HCT116 (cell line): ENCODE data around the gene ARHGAP8. TPM values are rescaled to one million over a fixed set of nuclear protein-coding genes. Genes with fewer than 3 reads are reported as not detected.

ENCODE experiments used
- ATAC-seq: fragments of 200-7000 bp; cut with Tn5 transposase; 2 replicates; pipeline ENCODE4 v1.9.1; 2020; ENCODE audit warnings: mild to moderate bottlenecking, moderate library complexity
- BruUV-seq: library from RNA; stranded (reverse); fragments of 400-500 nt; replicated peaks from 2 replicates; lab custom pipeline; 2021; lab: Mats Ljungman, UMichigan
- CTCF ChIA-PET: fragments of 300-600 bp; sonication (Branson Sonifier 250); formaldehyde crosslinking; loops from one replicate; lab custom pipeline; 2021; ENCODE audit warnings: antibody characterized with exemption; lab: Charles Lee
- POLR2A ChIA-PET: fragments of 300-600, 350-600 bp; sonication (Branson Sonifier 250); formaldehyde crosslinking; loops from one replicate; lab custom pipeline; 2021; ENCODE audit warnings: antibody characterized with exemption; lab: Charles Lee
- RAD21 ChIA-PET, 2 experiments: fragments of 300-600 bp; sonication (Branson Sonifier 250); formaldehyde crosslinking; loops; one replicate each; lab custom pipeline; 2023; ENCODE audit warnings: low total read pairs in 2 of 2; ENCODE audit not compliant: uncharacterized antibody in 2 of 2, unreplicated experiment in 2 of 2, low non-redundant PET in 1 of 2; lab: Charles Lee
- DNase-seq: peaks from one replicate; pipeline ENCODE4 v3.0.0-alpha.2; 2010; ENCODE audit warnings: low read depth, low spot score
- H2AFZ ChIP-seq: fragments of 200-600 bp; shearing (Covaris generic), sonication (generic); 2 replicates; pipeline ENCODE4 v1.6.1; 2017; ENCODE audit warnings: low read depth, mixed run types, mixed read lengths, antibody characterized with exemption, low read length; ENCODE audit not compliant: poor library complexity, severe bottlenecking
- H3K27ac ChIP-seq: 2 replicates; pipeline ENCODE4 v1.5.1; 2012; ENCODE audit warnings: low read depth, low read length
- H3K27me3 ChIP-seq: fragments of 200-600 bp; sonication (generic); 2 replicates; pipeline ENCODE4 v1.6.1; 2016; ENCODE audit warnings: mixed run types, low read length, mixed read lengths; ENCODE audit not compliant: insufficient read depth
- H3K36me3 ChIP-seq, 2 experiments: fragments of 200-500 bp in 1 of 2; fragments of 200-600 bp in 1 of 2; sonication (Bioruptor generic) in 1 of 2; sonication (generic) in 1 of 2; 2 replicates each; pipeline versions ENCODE4 v1.5.1 to v1.6.1; 2014 to 2016; ENCODE audit warnings: low read length in 2 of 2, inconsistent platforms in 1 of 2, mixed read lengths in 1 of 2, mixed run types in 1 of 2; ENCODE audit not compliant: insufficient read depth in 2 of 2, control insufficient read depth in 1 of 2
- H3K4me1 ChIP-seq, 2 experiments: fragments of 200-600 bp in 1 of 2; sonication (generic) in 1 of 2; 2 replicates each; pipeline versions ENCODE4 v1.5.1 to v1.6.1; 2012 to 2017; ENCODE audit warnings: low read length in 2 of 2, inconsistent platforms in 1 of 2, mild to moderate bottlenecking in 1 of 2, mixed read lengths in 1 of 2, mixed run types in 1 of 2, moderate library complexity in 1 of 2; ENCODE audit not compliant: insufficient read depth in 2 of 2, control insufficient read depth in 1 of 2
- H3K4me2 ChIP-seq: fragments of 200-600 bp; sonication (generic); 2 replicates; pipeline ENCODE4 v1.6.1; 2017; ENCODE audit warnings: mixed run types, low read length, mixed read lengths
- H3K4me3 ChIP-seq, 2 experiments: fragments of 200-600 bp in 1 of 2; sonication (generic) in 1 of 2; replicated peaks in 1 of 2; 2 replicates each; pipeline ENCODE4 v1.5.1; 2011 to 2016; ENCODE audit warnings: low read length in 2 of 2, control low read depth in 1 of 2, low read depth in 1 of 2, mild to moderate bottlenecking in 1 of 2, mixed read lengths in 1 of 2, mixed run types in 1 of 2
- H3K79me2 ChIP-seq: fragments of 200-600 bp; sonication (generic); 2 replicates; pipeline ENCODE4 v1.6.1; 2017; ENCODE audit warnings: mild to moderate bottlenecking, mixed run types, low read length, moderate library complexity, mixed read lengths; ENCODE audit not compliant: insufficient read depth
- H3K9ac ChIP-seq: fragments of 200-600 bp; sonication (generic); 2 replicates; pipeline ENCODE4 v1.6.1; 2016; ENCODE audit warnings: low read length, mixed read lengths
- H3K9me2 ChIP-seq: fragments of 200-600 bp; sonication (generic), shearing (Covaris generic); 2 replicates; pipeline ENCODE4 v1.6.1; 2017; ENCODE audit warnings: mixed run types, mild to moderate bottlenecking, moderate library complexity; ENCODE audit not compliant: insufficient read depth
- H3K9me3 ChIP-seq, 2 experiments: fragments of 200-500 bp in 1 of 2; fragments of 200-600 bp in 1 of 2; sonication (Bioruptor generic) in 1 of 2; sonication (generic) in 1 of 2; 2 replicates each; pipeline ENCODE4 v1.6.1; 2014 to 2017; ENCODE audit warnings: low read length in 2 of 2, mixed read lengths in 2 of 2, inconsistent platforms in 1 of 2, low read depth in 1 of 2, mild to moderate bottlenecking in 1 of 2, mixed run types in 1 of 2, moderate library complexity in 1 of 2; ENCODE audit not compliant: control insufficient read depth in 1 of 2, insufficient read depth in 1 of 2
- H4K20me1 ChIP-seq: fragments of 200-600 bp; sonication (generic), shearing (Covaris generic); 2 replicates; pipeline ENCODE4 v1.6.1; 2017; ENCODE audit warnings: mixed run types, mild to moderate bottlenecking, moderate library complexity; ENCODE audit not compliant: insufficient read depth
- EGR1 ChIP-seq: IDR thresholded peaks from 2 replicates; pipeline ENCODE4 v1.6.1; 2012; ENCODE audit warnings: low read depth
- ELF1 ChIP-seq: IDR thresholded peaks from 2 replicates; pipeline ENCODE4 v1.6.1; 2012; ENCODE audit warnings: low read depth, borderline replicate concordance
- EZH2phosphoT487 ChIP-seq: fragments of 200-600 bp; IDR thresholded peaks from 2 replicates; pipeline ENCODE4 v1.6.1; 2018; ENCODE audit warnings: antibody characterized with exemption, borderline replicate concordance
- FOSL1 ChIP-seq: IDR thresholded peaks from 2 replicates; pipeline ENCODE4 v1.6.1; 2012; ENCODE audit warnings: low read depth
- JUND ChIP-seq: IDR thresholded peaks from 2 replicates; pipeline ENCODE4 v1.6.1; 2012
- POLR2A ChIP-seq: IDR thresholded peaks from 2 replicates; pipeline ENCODE4 v1.7.0; 2011; ENCODE audit warnings: borderline replicate concordance; ENCODE audit not compliant: insufficient read depth, insufficient read length; ENCODE audit errors: extremely low read depth
- RAD21 ChIP-seq: IDR thresholded peaks from 2 replicates; pipeline ENCODE4 v1.6.1; 2012; ENCODE audit warnings: low read depth, mild to moderate bottlenecking
- SP1 ChIP-seq: IDR thresholded peaks from 2 replicates; pipeline ENCODE4 v1.6.1; 2012; ENCODE audit warnings: low read depth
- SRF ChIP-seq: IDR thresholded peaks from 2 replicates; pipeline ENCODE4 v1.6.1; 2012; ENCODE audit warnings: low read depth
- TCF7L2 ChIP-seq: IDR thresholded peaks from 2 replicates; pipeline ENCODE4 v1.7.0; 2011; ENCODE audit warnings: borderline replicate concordance, inconsistent platforms; ENCODE audit not compliant: insufficient read depth, insufficient read length; ENCODE audit errors: extremely low read depth
- YY1 ChIP-seq: IDR thresholded peaks from 2 replicates; pipeline ENCODE4 v1.6.1; 2011; ENCODE audit warnings: low read length, low read depth, moderate library complexity, mild to moderate bottlenecking; ENCODE audit not compliant: insufficient replicate concordance; ENCODE audit errors: extremely low read depth
- ZNF274 ChIP-seq: fragments of 200-500 bp; sonication (Bioruptor generic); IDR thresholded peaks from 2 replicates; pipeline ENCODE4 v1.6.1; 2014; ENCODE audit warnings: mild to moderate bottlenecking, low read depth, low read length, inconsistent platforms
- intact Hi-C: fragments of 100-400 bp; cut with micrococcal nuclease; formaldehyde crosslinking; loops from 2 replicates; pipeline ENCODE4 v1.10.0; 2022
- total RNA-seq: library from RNA; stranded (reverse); gene quantifications from one replicate; pipeline ENCODE4 v1.2.1, GENCODE V29; 2021; ENCODE audit not compliant: unreplicated experiment
- TF ChIP-seq, protein P1 (sequence below), 3 experiments: fragments of 200-600 bp in 1 of 3; sonication (generic) in 1 of 3; IDR thresholded peaks in 2 of 3; conservative IDR thresholded peaks in 1 of 3; 2 replicates each; pipeline ENCODE4 v1.5.1; 2012 to 2017; ENCODE audit warnings: low read depth in 2 of 3, low read length in 2 of 3, antibody characterized with exemption in 1 of 3, borderline replicate concordance in 1 of 3, control low read depth in 1 of 3, mild to moderate bottlenecking in 1 of 3, mixed read lengths in 1 of 3, mixed run types in 1 of 3, moderate library complexity in 1 of 3; ENCODE audit not compliant: insufficient read depth in 1 of 3
- TF ChIP-seq, protein P2 (sequence below): IDR thresholded peaks from 2 replicates; pipeline ENCODE4 v1.6.1; 2012; ENCODE audit warnings: low read depth
- TF ChIP-seq, protein P3 (sequence below): IDR thresholded peaks from 2 replicates; pipeline ENCODE4 v1.6.1; 2012
- TF ChIP-seq, protein P4 (sequence below): IDR thresholded peaks from 2 replicates; pipeline ENCODE4 v1.6.1; 2012

The ARHGAP8 gene
- total RNA-seq, 1 experiment from 2014 or later = 67.5 TPM

DNA sequence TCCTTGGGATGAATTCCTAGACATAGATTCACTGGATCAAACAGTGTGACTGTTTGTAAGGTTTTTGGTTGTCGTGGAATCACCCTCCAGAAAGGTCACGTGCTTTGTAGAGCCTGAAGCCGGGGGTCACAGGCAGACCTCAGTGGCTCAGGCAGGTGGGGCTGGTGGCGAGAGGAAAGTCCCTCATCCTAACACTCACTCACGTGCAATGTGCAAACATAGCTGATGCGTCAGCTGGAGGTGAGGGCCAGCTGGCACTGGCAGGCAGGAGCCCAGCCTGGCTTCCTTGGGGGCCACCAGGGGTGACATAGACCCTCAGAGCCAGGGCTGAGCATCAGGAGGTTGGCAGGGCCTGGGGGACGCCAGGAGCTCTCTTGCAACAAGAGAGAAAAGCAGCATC, 90.0 kb downstream of the ARHGAP8 start:
- Histone ChIP-seq H3K79me2 (no peaks in the 10 kb centered on the region), H3K9me2 (no peaks in the 10 kb centered on the region), H3K4me1 (no peaks in the 10 kb centered on the region), H3K27ac (no peak overlapping the region), H3K9ac (no peak overlapping the region), H2AFZ (no peak overlapping the region), H4K20me1 (no peaks in the 10 kb centered on the region), H3K4me2 (no peak overlapping the region), H3K27me3 (no peaks in the 10 kb centered on the region), H3K4me3 (no peak overlapping the region), H3K9me3 (no peaks in the 10 kb centered on the region), H3K36me3 (peaks cover 0 to 21% of the 10 kb centered on the region in 2 experiments; a peak in 3 of 4 replicates)
- no TSS peak for BruUV-seq
- POLR2A ChIA-PET = no interaction called here
- intact Hi-C loops = no loop called here
- TF ChIP-seq SP1 (no peak), EGR1 (no peak), POLR2A (no peak)
- CTCF ChIA-PET = no interaction called here
- no peak for DNase-seq
- RAD21 ChIA-PET = no interaction called here
- ATAC-seq = no peak

DNA sequence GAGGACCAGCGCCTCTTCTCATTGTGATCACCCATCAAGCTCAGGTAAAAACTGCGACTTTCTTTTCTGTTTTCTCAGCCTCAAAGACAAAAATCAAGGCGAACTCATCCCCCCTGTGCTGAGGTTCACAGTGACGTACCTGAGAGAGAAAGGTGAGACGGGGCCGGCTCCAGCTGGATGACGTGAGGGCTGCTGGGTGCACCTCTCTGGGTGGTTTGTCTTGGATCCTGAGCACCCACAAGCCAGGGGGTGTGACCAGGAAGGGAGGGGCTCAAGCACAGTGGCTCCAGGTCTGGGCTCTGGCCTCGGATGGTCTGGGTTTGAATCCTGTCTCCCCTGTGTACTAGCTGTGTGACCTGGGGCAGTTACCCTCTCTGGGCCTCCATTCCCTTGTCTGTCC, 92.8 kb downstream of the ARHGAP8 start:
- POLR2A ChIA-PET = no interaction called here
- Histone ChIP-seq H3K9me3 (no peaks in the 10 kb centered on the region), H3K4me3 (no peak overlapping the region), H3K79me2 (no peaks in the 10 kb centered on the region), H3K36me3 (peaks cover 4 to 12% of the 10 kb centered on the region in 2 experiments; a peak in 3 of 4 replicates), H3K9ac (no peak overlapping the region), H3K27me3 (no peaks in the 10 kb centered on the region), H4K20me1 (no peaks in the 10 kb centered on the region), H2AFZ (no peak overlapping the region), H3K9me2 (no peaks in the 10 kb centered on the region), H3K4me2 (no peak overlapping the region), H3K4me1 (no peaks in the 10 kb centered on the region), H3K27ac (no peak overlapping the region)
- ATAC-seq (no peak), DNase-seq (no peak)
- no TSS peak for BruUV-seq
- RAD21 ChIA-PET = no interaction called here
- intact Hi-C loops = no loop called here
- CTCF ChIA-PET = no interaction called here
- no peak for TF ChIP-seq ELF1
- TF ChIP-seq EGR1 = no peak
- TF ChIP-seq FOSL1 = no peak
- TF ChIP-seq, protein P1, sequence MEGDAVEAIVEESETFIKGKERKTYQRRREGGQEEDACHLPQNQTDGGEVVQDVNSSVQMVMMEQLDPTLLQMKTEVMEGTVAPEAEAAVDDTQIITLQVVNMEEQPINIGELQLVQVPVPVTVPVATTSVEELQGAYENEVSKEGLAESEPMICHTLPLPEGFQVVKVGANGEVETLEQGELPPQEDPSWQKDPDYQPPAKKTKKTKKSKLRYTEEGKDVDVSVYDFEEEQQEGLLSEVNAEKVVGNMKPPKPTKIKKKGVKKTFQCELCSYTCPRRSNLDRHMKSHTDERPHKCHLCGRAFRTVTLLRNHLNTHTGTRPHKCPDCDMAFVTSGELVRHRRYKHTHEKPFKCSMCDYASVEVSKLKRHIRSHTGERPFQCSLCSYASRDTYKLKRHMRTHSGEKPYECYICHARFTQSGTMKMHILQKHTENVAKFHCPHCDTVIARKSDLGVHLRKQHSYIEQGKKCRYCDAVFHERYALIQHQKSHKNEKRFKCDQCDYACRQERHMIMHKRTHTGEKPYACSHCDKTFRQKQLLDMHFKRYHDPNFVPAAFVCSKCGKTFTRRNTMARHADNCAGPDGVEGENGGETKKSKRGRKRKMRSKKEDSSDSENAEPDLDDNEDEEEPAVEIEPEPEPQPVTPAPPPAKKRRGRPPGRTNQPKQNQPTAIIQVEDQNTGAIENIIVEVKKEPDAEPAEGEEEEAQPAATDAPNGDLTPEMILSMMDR (IDR thresholded peaks at IDR 0.05 in 2 of 3, conservative IDR thresholded peaks at IDR 0.05 in 1 of 3; ENCODE audit: borderline replicate concordance in 1 of 3, insufficient read depth in 1 of 3, low read depth in 2 of 3, low read length in 2 of 3) = no peak
- no peak for TF ChIP-seq RAD21
- TF ChIP-seq TCF7L2 = no peak
- no peak for TF ChIP-seq JUND
- TF ChIP-seq, protein P2, sequence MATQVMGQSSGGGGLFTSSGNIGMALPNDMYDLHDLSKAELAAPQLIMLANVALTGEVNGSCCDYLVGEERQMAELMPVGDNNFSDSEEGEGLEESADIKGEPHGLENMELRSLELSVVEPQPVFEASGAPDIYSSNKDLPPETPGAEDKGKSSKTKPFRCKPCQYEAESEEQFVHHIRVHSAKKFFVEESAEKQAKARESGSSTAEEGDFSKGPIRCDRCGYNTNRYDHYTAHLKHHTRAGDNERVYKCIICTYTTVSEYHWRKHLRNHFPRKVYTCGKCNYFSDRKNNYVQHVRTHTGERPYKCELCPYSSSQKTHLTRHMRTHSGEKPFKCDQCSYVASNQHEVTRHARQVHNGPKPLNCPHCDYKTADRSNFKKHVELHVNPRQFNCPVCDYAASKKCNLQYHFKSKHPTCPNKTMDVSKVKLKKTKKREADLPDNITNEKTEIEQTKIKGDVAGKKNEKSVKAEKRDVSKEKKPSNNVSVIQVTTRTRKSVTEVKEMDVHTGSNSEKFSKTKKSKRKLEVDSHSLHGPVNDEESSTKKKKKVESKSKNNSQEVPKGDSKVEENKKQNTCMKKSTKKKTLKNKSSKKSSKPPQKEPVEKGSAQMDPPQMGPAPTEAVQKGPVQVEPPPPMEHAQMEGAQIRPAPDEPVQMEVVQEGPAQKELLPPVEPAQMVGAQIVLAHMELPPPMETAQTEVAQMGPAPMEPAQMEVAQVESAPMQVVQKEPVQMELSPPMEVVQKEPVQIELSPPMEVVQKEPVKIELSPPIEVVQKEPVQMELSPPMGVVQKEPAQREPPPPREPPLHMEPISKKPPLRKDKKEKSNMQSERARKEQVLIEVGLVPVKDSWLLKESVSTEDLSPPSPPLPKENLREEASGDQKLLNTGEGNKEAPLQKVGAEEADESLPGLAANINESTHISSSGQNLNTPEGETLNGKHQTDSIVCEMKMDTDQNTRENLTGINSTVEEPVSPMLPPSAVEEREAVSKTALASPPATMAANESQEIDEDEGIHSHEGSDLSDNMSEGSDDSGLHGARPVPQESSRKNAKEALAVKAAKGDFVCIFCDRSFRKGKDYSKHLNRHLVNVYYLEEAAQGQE = no peak
- TF ChIP-seq, protein P3, sequence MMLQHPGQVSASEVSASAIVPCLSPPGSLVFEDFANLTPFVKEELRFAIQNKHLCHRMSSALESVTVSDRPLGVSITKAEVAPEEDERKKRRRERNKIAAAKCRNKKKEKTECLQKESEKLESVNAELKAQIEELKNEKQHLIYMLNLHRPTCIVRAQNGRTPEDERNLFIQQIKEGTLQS = no peak
- TF ChIP-seq YY1 = no peak
- TF ChIP-seq SRF = no peak
- no peak for TF ChIP-seq ZNF274
- no peak for TF ChIP-seq SP1
- no peak for TF ChIP-seq EZH2phosphoT487
- TF ChIP-seq, protein P4, sequence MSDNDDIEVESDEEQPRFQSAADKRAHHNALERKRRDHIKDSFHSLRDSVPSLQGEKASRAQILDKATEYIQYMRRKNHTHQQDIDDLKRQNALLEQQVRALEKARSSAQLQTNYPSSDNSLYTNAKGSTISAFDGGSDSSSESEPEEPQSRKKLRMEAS = no peak
